ENCODE results near the gene ISLR. TPM values are rescaled to one million over a fixed set of nuclear protein-coding genes. Genes with fewer than 3 reads are reported as not detected.

ISLR gene
- total RNA-seq, 1 experiment from 2014 or later: 0.11 TPM

GRCh38 chr15:74184582-74185091 is 11.1 kb downstream of the ISLR start:
- DNase-seq: no peak
- Histone ChIP-seq H3K14ac (ENCODE audit: insufficient read depth, low read length) (no peak overlapping the region), H3K27ac (ENCODE audit: insufficient read length, low read depth, low read length) (no peak overlapping the region), H2BK5ac (ENCODE audit: insufficient read length, low read length) (no peak overlapping the region), H2BK15ac (ENCODE audit: low read depth, low read length) (no peak overlapping the region), H3K27me3 (ENCODE audit: insufficient read depth, low read length) (no peaks in the 10 kb centered on the region), H3K9me3 (ENCODE audit: control insufficient read depth, low read depth, low read length) (no peaks in the 10 kb centered on the region), H3K4me1 (ENCODE audit: insufficient read depth, low read length) (no peaks in the 10 kb centered on the region), H2AK5ac (ENCODE audit: insufficient read length, low read length) (no peak overlapping the region), H3K56ac (ENCODE audit: insufficient read length, low read depth, low read length) (no peak overlapping the region), H3K23ac (ENCODE audit: insufficient read length, low read depth, low read length) (no peak overlapping the region), H3K4me2 (ENCODE audit: insufficient read depth, insufficient read length, low read length) (no peak overlapping the region), H4K20me1 (ENCODE audit: control insufficient read depth, insufficient read depth, insufficient read length) (no peaks in the 10 kb centered on the region), H2BK20ac (ENCODE audit: low read depth, low read length, poor library complexity, severe bottlenecking) (no peak overlapping the region), H4K8ac (replicated peaks; ENCODE audit: insufficient read length, low read depth, low read length) (no peak overlapping the region), H2AFZ (ENCODE audit: low read length) (no peak overlapping the region), H3K9ac (ENCODE audit: extremely low read depth, insufficient read length, low read length) (no peak overlapping the region), H3K79me1 (ENCODE audit: insufficient read depth, low read depth, low read length, poor library complexity, severe bottlenecking) (no peaks in the 10 kb centered on the region), H2BK12ac (ENCODE audit: insufficient read length, low read depth, low read length) (no peak overlapping the region), H3K79me2 (ENCODE audit: insufficient read depth, low read length) (no peaks in the 10 kb centered on the region), H3K18ac (ENCODE audit: insufficient read length, low read depth, low read length) (no peak overlapping the region), H4K5ac (ENCODE audit: insufficient read length, low read depth, low read length) (no peak overlapping the region), H3K23me2 (ENCODE audit: insufficient read length, low read depth, low read length, poor library complexity, severe bottlenecking) (no peaks in the 10 kb centered on the region), H3K4ac (ENCODE audit: low read depth, low read length) (no peak overlapping the region), H2BK120ac (ENCODE audit: low read depth, low read length, poor library complexity, severe bottlenecking) (no peak overlapping the region), H4K91ac (ENCODE audit: insufficient read length, low read depth, low read length) (no peak overlapping the region), H3T11ph (ENCODE audit: low read length) (no peak overlapping the region)
- Mint-ChIP-seq H3K4me1 (peaks cover 0 to 2% of the 10 kb centered on the region in 2 experiments; a peak in 1 of 4 replicates), H3K9me3 (no peaks in the 10 kb centered on the region), H3K27me3 (ENCODE audit: low read depth) (peaks cover 20% of the 10 kb centered on the region), H3K4me3 (no peak overlapping the region), H3K36me3 (ENCODE audit: insufficient read depth in 1 of 3, low read depth in 3 of 3) (peaks cover 0 to 4% (median 0%) of the 10 kb centered on the region in 3 experiments; a peak in 2 of 7 replicates), H3K27ac (no peak overlapping the region; a peak in 1 of 7 replicates)
- no CpG with 5 or more reads among the region's 12 CpGs for WGBS (ENCODE audit: extremely low coverage, insufficient read length, low lambda C conversion rate)
- no peak for TF ChIP-seq CTCF (conservative IDR thresholded peaks at IDR 0.05)

Data from H9 (cell line).